Fibroblast of mammary gland (primary cell): ENCODE data around the gene SLC15A1.
A peak's percentile ranks its signal among the peaks of the same experiment; 100 is the strongest.

Source experiments
- DNase-seq: peaks from one replicate; pipeline ENCODE4 v3.0.0-alpha.2; 2010; ENCODE audit warnings: low read depth
- H3K4me3 ChIP-seq: 2 replicates; pipeline ENCODE4 v1.5.1; 2011; ENCODE audit warnings: low read depth, mild to moderate bottlenecking, low read length, moderate library complexity; ENCODE audit not compliant: control insufficient read depth
- TF ChIP-seq, protein P1 (sequence below): conservative IDR thresholded peaks from 2 replicates; pipeline ENCODE4 v1.5.1; 2011; ENCODE audit warnings: low read depth, low read length, inconsistent platforms; ENCODE audit not compliant: control insufficient read depth, insufficient read depth

Gene SLC15A1

DNA sequence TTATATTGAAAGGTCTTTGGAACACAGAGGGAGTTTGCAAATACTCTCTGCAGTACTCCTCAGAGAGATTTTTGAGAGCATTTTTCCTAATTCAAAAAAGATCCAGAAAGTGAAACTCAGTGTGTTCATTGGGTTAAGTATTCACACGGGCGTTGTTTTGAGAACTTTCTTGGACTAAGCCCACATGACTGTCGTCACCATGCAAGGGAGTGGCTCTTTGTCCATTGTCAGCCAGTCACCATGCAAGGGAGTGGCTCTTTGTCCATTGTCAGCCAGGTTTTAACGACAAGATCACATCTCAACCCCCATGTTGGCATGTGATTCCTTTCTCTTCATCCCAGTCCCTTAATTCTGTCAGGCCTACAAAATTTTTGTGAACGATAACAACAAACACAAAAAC, 94.3 kb downstream of the SLC15A1 start:
- no peak overlapping the region for H3K4me3 ChIP-seq
- TF ChIP-seq, protein P1, sequence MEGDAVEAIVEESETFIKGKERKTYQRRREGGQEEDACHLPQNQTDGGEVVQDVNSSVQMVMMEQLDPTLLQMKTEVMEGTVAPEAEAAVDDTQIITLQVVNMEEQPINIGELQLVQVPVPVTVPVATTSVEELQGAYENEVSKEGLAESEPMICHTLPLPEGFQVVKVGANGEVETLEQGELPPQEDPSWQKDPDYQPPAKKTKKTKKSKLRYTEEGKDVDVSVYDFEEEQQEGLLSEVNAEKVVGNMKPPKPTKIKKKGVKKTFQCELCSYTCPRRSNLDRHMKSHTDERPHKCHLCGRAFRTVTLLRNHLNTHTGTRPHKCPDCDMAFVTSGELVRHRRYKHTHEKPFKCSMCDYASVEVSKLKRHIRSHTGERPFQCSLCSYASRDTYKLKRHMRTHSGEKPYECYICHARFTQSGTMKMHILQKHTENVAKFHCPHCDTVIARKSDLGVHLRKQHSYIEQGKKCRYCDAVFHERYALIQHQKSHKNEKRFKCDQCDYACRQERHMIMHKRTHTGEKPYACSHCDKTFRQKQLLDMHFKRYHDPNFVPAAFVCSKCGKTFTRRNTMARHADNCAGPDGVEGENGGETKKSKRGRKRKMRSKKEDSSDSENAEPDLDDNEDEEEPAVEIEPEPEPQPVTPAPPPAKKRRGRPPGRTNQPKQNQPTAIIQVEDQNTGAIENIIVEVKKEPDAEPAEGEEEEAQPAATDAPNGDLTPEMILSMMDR: no peak
- peak; percentile 34 for DNase-seq

DNA sequence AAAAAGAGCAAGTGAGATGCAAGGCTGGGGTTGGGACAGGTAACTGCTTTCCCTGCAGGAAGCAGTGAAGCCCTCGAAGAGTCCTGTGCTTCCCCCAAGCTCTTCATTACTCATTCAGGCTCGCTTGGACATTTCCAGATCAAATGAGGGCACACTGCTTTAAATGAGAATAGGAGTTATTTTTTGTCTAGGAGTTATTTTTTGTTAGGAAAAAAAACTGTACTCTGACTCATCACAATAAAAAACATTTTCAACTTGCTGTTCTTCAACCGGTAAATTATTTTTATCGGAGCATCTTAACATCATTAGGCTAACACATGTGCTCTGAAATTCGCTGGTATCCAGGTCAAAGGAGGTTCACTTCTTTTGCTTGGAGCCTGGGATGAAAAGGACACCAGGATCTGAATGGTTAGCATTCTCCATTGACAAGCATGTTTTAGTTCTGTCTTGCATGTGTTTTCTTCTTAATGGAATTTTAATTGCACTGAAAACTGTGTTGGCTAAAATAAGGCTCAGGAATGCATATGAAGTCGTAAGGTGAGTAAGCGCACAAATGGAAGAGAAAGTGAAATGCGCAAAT, 94.9 kb downstream of the SLC15A1 start:
- DNase-seq: peak; percentile 36
- no peak overlapping the region for H3K4me3 ChIP-seq
- TF ChIP-seq, protein P1: no peak

DNA sequence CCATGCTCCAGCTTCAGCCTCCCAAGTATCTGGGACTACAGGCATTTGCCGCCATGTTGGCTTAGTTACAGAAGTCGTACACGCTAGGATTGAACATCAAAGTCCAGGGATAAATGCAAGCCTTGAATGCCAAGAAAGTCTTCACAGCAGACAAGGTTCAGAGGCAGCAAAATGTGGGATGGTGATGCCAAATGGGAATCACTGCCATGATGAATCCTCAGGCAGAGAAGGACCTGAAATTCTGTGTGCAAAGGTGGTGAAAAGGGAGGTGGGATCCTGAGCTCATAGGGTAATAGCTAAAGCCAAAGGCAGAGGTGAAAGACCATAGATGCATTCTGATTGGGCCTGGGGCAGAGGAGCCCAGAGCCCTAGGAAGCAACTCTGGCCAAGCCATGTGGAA, 96.2 kb downstream of the SLC15A1 start:
- H3K4me3 ChIP-seq: no peak overlapping the region
- TF ChIP-seq, protein P1: no peak
- no peak for DNase-seq

DNA sequence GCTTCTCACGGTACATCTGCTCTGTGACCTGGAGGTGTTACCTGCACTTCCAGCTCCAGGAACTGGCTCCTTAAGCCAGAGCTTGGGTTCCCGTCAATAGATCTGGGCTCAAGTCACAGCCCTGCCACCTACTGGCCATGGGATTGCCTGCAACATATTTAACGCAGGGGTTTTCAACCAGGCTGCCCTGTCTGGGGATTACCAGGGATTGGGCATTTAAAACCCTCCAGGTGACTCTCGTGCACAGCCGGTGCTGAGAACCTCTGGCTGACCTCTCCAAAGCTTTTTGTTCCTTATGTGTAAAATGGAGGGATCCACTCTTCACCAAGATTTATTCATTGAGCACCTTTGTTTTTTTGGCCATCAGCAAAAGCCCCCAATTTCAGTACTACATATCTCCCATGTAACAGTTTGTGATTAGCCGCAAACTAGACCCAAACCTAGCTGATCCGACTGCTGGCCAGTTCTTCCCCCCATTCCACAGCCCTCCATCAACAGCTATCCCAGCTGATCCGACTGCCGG, 98.9 kb downstream of the SLC15A1 start:
- DNase-seq: peak; percentile 73
- TF ChIP-seq, protein P1: peak; percentile 94
- H3K4me3 ChIP-seq: no peak overlapping the region

DNA sequence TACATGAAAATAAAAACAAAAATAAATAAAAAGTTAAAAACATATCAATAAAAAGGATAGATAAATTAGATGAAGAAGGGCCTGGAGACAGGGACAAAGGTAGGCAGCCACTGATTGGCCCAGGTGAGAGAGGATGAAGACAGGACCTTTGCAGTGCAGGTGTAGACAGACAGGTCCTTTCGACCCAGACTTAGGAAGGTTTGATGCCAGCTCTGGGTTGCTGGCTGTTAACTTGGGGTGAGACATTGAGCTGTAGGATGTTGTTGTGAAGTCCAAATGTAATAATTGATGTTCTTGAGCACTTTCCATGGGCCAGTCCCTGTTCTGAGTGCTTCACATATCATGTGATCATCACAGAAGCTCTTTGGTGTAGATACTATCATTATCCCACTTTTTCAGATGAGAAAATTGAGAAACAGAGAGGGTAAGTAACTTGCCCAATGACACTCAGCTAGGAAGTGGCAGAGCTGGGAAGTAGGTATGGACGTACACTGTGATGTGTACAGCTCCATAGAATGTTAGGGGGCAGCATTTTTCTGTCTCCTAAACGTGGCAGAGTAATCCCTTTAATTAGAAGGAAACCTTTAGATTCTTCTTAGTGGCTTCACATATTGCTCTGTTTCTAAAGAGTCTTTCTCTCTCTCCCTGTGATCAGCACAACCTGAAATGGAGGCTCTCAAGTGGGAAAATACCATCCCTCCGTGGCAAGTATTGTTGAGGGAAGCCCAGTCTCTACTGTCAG, 99.6 kb downstream of the SLC15A1 start:
- TF ChIP-seq, protein P1: no peak
- H3K4me3 ChIP-seq: no peak overlapping the region
- DNase-seq: no peak

DNA sequence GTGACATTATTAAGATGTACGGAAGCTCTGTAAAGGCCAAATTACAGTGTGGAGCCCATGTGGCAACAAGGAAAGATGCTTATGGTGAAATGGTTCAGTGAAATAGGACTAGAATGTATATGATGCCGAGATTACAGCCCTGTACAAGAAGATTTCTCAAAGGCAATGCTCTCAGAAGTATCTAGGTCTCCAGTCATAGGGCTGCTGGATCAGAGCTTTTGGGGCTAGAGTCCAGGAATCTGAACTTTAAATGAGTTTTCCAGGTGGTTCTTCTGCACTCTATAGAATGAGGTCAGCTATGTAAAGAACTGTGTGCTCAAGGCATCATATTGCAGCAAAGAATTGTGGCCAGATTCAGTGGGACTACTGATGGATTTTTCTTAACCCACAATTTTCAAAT, 100.2 kb downstream of the SLC15A1 start:
- TF ChIP-seq, protein P1: no peak
- no peak for DNase-seq
- no peak overlapping the region for H3K4me3 ChIP-seq

DNA sequence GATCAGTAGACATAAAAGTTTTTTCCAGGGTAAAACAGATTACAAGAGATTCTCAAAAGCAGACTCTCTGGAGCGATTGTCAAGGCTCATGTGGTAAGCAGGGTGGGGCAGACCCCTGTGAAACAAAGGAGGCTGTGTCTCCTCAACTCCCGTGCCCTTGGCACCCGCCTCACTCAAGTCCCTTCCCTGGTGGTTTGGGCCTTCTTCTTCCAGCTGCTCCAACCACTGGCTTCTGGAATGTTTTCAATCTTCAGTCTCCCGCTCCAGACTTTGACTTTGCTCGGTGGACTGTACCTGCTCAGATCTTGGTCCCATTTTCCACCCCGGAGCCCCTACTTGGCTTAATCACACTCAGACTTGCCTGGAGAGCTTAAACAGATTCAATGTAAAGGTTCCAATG, 100.7 kb downstream of the SLC15A1 start:
- TF ChIP-seq, protein P1: no peak
- no peak for DNase-seq

More for the DNA sequence above, 100.7 kb downstream of the SLC15A1 start:
- H3K4me3 ChIP-seq: no peak overlapping the region
